HEK293T (cell line): ENCODE results near the gene CDK3.

Experiments
- CTCF ChIA-PET: fragments of 350-600 bp; formaldehyde crosslinking; extraction: SDS; loops from one replicate; lab custom pipeline; 2021; ENCODE audit warnings: antibody characterized with exemption, inconsistent platforms; lab: Yijun Ruan, JAX
- POLR2A ChIA-PET: fragments of 350-600 bp; formaldehyde crosslinking; extraction: SDS; loops from one replicate; lab custom pipeline; 2020; ENCODE audit warnings: antibody characterized with exemption, inconsistent platforms; lab: Yijun Ruan, JAX
- DNase-seq: peaks from one replicate; pipeline ENCODE4 v3.0.0; 2012; ENCODE audit warnings: mixed read lengths; ENCODE audit errors: extremely low spot score
- ARNT ChIP-seq: fragments of 450-650 bp; IDR thresholded peaks from 2 replicates; pipeline ENCODE4 v1.6.1; 2017; ENCODE audit warnings: mild to moderate bottlenecking
- BHLHE40 ChIP-seq: fragments of 450-650 bp; IDR thresholded peaks from 2 replicates; pipeline ENCODE4 v1.6.1; 2016; ENCODE audit warnings: mild to moderate bottlenecking, moderate library complexity, borderline replicate concordance
- CTBP1 ChIP-seq: fragments of 450-650 bp; IDR thresholded peaks from 2 replicates; pipeline ENCODE4 v1.6.1; 2016; ENCODE audit warnings: borderline replicate concordance
- ELF4 ChIP-seq: fragments of 450-650 bp; IDR thresholded peaks from 2 replicates; pipeline ENCODE4 v1.6.1; 2017; ENCODE audit warnings: antibody characterized with exemption
- FOXA1 ChIP-seq: fragments of 450-650 bp; IDR thresholded peaks from 2 replicates; pipeline ENCODE4 v1.6.1; 2016; ENCODE audit warnings: mild to moderate bottlenecking
- FOXK2 ChIP-seq: fragments of 450-650 bp; IDR thresholded peaks from 2 replicates; pipeline ENCODE4 v1.6.1; 2016; ENCODE audit warnings: mild to moderate bottlenecking
- FOXM1 ChIP-seq: fragments of 450-650 bp; IDR thresholded peaks from 2 replicates; pipeline ENCODE4 v1.6.1; 2017; ENCODE audit warnings: mild to moderate bottlenecking, borderline replicate concordance
- HDGF ChIP-seq: fragments of 450-650 bp; IDR thresholded peaks from 2 replicates; pipeline ENCODE4 v1.6.1; 2017; ENCODE audit warnings: antibody characterized with exemption, borderline replicate concordance
- L3MBTL2 ChIP-seq: fragments of 450-650 bp; conservative IDR thresholded peaks from 2 replicates; pipeline ENCODE4 v1.6.1; 2016; ENCODE audit warnings: mild to moderate bottlenecking
- LEF1 ChIP-seq: fragments of 450-650 bp; IDR thresholded peaks from 2 replicates; pipeline ENCODE4 v1.6.1; 2017; ENCODE audit warnings: mild to moderate bottlenecking, borderline replicate concordance
- NFRKB ChIP-seq: fragments of 450-650 bp; IDR thresholded peaks from 2 replicates; pipeline ENCODE4 v1.6.1; 2016; ENCODE audit warnings: mild to moderate bottlenecking, moderate library complexity
- SP1 ChIP-seq: fragments of 450-650 bp; IDR thresholded peaks from 2 replicates; pipeline ENCODE4 v1.6.1; 2017
- SUZ12 ChIP-seq: fragments of 450-650 bp; IDR thresholded peaks from 2 replicates; pipeline ENCODE4 v1.6.1; 2016; ENCODE audit warnings: mild to moderate bottlenecking
- TARDBP ChIP-seq: fragments of 450-650 bp; IDR thresholded peaks from 2 replicates; pipeline ENCODE4 v1.6.1; 2016
- ZNF384 ChIP-seq: fragments of 450-650 bp; IDR thresholded peaks from 2 replicates; pipeline ENCODE4 v1.6.1; 2016
- TF ChIP-seq, protein P1 (sequence below): fragments of 450-650 bp; IDR thresholded peaks from 2 replicates; pipeline ENCODE4 v1.6.1; 2016

CDK3 gene

GRCh38 chr17:76026714-76027158 is 26.1 kb downstream of the CDK3 start:
- DNase-seq, result no peak
- no peak for TF ChIP-seq FOXM1
- no peak for TF ChIP-seq ZNF384
- no peak for TF ChIP-seq NFRKB
- no peak for TF ChIP-seq L3MBTL2
- TF ChIP-seq ELF4, result no peak
- TF ChIP-seq TARDBP, result no peak
- CTCF ChIA-PET, result interaction anchor here (0.7 to 1.3 kb wide), 2 partner anchors 13 to 235 kb away, joined by 3 to 5 read pairs; no protein-coding TSS in a partner anchor
- POLR2A ChIA-PET, result no interaction called here

DNA sequence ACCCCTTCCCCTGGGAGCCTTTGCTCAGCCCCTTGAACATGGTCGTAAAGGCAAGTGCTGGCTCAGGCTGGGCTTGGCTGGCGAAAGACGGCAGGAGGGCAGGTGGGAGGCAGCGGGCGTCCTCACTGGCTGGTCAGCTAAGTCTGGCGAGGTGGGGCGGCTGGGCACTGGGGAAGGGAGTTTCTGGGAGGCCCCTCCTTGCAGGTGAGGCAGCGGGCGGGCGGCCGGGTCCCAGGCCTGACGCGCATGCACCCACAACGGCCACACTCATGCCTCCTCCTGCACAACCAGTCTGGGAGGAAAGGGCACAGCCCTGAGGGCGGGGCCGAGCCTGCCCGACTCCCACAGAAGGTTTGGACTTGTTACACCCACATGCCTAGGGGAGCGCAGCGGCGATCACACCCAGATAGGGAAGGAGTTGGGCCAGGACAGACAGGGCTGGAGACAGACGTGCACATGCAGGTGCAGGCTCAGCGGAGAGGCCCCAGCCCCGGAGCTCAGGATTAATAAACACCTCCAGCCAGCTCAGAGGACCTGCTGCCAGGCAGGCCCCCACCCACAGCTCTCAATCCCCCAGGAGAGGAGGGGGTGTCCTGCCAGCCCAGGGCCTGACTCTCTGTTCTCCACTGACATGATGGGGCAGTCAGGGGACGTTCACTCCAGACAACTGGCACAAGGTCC is 26.6 kb downstream of the CDK3 start, which contains the start of gene EVPL:
TSS of gene EVPL (minus strand) at position 148 of the 681 bp plus-strand sequence. CDS start at position 40, 108 bp downstream.
- CTCF ChIA-PET, result interaction anchor here (0.7 kb wide), 1 partner anchor 234 kb away, joined by 3 read pairs; no protein-coding TSS in a partner anchor
- TF ChIP-seq L3MBTL2 (no peak), SUZ12 (no peak), CTBP1 (no peak), ZNF384 (no peak), SP1 (no peak), BHLHE40 (no peak), HDGF (no peak), TARDBP (no peak)
- POLR2A ChIA-PET, result no interaction called here
- DNase-seq, result no peak

DNA sequence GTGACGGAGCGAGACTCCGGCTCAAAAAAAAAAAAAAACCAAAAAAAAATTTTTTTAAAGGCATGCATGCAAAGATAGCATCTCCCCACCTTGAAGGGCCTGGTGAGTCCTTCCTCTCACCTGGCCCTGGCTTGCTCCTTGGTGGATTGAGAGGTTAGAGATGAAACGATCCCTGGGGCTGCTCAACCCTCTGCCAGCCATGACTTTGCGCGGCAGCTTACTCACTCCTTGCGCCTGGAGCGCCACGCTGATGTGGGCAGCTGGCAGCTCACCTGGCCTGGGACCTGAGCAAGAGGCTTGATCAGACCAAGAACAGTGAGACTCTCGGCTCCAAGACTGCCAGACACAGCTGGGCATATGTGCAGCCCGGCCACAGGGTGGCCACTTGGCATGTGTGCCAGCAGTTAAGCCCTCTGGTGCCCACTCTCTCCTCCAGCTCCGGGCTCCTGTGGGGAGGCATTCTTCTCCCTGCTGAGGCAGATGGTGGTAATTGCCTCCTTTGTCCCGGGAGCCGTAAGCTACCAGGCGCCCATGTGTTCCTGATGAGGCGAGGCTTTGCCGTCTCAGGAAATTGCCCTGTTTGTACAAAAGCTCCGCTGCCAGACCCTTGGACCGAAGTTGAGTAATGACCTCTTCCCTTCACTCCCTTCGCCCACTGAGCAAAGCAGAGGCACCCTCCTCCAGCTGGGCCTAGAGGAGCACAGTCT is 31.6 kb downstream of the CDK3 start:
- ChIA-PET POLR2A (no interaction called here), CTCF (interaction anchor here (0.8 kb wide), 1 partner anchor 12 kb away, joined by 4 read pairs; no protein-coding TSS in a partner anchor)
- TF ChIP-seq ARNT (no peak), BHLHE40 (no peak), HDGF (no peak), FOXA1 (no peak), FOXK2 (no peak)
- no peak for DNase-seq

GRCh38 chr17:76032780-76033108 is 32.1 kb downstream of the CDK3 start:
- DNase-seq, result no peak
- POLR2A ChIA-PET, result no interaction called here
- CTCF ChIA-PET, result interaction anchor here (0.8 kb wide), 1 partner anchor 13 kb away, joined by 4 read pairs; no protein-coding TSS in a partner anchor
- TF ChIP-seq L3MBTL2, result no peak
- no peak for TF ChIP-seq TARDBP
- TF ChIP-seq ARNT, result no peak

DNA sequence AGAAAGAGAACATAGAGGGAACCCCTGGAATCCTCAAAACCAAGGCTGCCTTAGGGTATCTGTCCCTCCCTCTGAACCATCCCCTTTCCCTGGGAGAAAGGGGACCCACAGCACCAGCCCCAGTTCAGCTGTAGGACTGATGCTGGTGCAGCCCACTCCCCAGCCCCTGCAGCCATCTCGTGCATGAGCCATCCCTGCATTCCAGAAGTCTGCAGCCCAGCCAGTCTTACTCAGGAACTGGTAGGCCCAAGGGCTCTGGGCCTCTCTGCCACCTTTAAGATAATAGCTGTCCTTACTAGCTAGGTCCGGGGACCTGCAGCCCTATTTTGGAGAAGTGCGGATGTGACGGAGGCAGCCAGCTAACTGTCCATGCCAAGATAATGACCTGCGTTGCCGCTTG is 32.5 kb downstream of the CDK3 start:
- ChIA-PET POLR2A (interaction anchor here (0.7 to 1.0 kb wide), 2 partner anchors 13 to 79 kb away, joined by 3 read pairs; no protein-coding TSS in a partner anchor), CTCF (interaction anchor here (0.8 to 1.0 kb wide), 2 partner anchors 13 to 19 kb away, joined by 4 read pairs; no protein-coding TSS in a partner anchor)
- DNase-seq, result no peak
- TF ChIP-seq FOXM1 (no peak), CTBP1 (no peak), ELF4 (no peak), ZNF384 (no peak), FOXK2 (no peak), SUZ12 (no peak), FOXA1 (no peak), SP1 (no peak), L3MBTL2 (no peak), TARDBP (no peak), HDGF (no peak), BHLHE40 (no peak), LEF1 (no peak), ARNT (no peak)
- TF ChIP-seq, protein P1, sequence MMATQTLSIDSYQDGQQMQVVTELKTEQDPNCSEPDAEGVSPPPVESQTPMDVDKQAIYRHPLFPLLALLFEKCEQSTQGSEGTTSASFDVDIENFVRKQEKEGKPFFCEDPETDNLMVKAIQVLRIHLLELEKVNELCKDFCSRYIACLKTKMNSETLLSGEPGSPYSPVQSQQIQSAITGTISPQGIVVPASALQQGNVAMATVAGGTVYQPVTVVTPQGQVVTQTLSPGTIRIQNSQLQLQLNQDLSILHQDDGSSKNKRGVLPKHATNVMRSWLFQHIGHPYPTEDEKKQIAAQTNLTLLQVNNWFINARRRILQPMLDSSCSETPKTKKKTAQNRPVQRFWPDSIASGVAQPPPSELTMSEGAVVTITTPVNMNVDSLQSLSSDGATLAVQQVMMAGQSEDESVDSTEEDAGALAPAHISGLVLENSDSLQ, result no peak

DNA sequence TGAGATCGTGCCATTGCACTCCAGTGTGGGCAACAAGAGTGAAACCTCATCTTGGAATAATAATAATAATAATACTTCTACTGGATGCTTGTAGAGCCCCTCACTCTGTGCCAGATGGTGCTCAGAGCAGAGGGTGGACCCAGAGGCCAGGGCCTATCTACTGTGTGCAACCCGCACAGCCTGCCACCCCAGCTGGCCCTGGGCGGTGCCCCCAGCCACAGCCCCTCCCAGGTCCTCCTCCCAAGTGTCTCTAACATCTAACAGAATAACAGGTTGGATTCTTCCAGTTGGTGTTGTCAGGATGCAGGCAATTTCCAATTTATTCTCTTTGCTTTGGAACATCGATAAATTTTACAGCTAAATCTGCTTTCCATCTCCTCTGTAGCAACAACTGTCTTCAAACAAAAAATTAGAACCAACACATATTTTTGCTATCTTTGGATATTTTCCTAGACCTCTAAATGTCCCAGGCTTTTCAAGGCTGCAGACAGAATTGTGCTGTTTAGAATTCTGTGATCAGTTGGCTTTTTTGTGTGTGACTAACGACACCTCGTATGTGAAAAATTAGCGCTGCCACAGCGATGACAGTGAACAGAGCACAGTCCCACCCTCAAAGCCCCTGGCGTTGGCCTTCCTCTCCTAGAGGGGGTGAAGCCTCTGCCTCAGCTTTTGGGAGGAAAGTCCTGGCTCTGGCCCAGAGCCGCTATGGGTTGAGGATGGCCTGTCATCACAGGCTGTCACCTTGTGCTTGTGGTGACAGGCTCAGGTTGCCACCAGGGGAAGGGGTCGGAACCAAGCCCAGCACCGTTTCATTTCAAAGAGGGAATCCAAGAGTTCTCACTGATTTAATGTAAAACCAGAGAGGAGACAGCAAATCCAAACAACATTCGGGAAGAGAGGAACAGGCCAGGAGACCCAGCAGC is 34.0 kb downstream of the CDK3 start:
- CTCF ChIA-PET, result interaction anchor here (0.7 kb wide), 1 partner anchor 20 kb away, joined by 3 read pairs; no protein-coding TSS in a partner anchor
- DNase-seq, result no peak
- POLR2A ChIA-PET, result interaction anchor here (0.6 kb wide), 1 partner anchor 975 kb away, joined by 3 read pairs; no protein-coding TSS in a partner anchor

More for the DNA sequence above, 34.0 kb downstream of the CDK3 start:
- TF ChIP-seq HDGF (no peak), CTBP1 (no peak), ARNT (no peak), TARDBP (no peak), LEF1 (no peak), ELF4 (no peak), SUZ12 (no peak), FOXM1 (no peak), ZNF384 (no peak), L3MBTL2 (no peak), FOXA1 (no peak), FOXK2 (no peak), SP1 (no peak), BHLHE40 (no peak), NFRKB (no peak)
- TF ChIP-seq, protein P1, result no peak
